Vagina (tissue), 2 donors: ENCODE data around the gene LURAP1L.

Experiments
- CTCF ChIP-seq, 3 experiments: fragments of 450-650 bp in 2 of 3; fragments of 200-600 bp in 1 of 3; sonication (generic) in 1 of 3; IDR thresholded peaks; one replicate each; pipeline ENCODE4 v1.5.1; 2017 to 2019; ENCODE audit warnings: antibody characterized with exemption in 3 of 3, mild to moderate bottlenecking in 2 of 3, moderate library complexity in 2 of 3
- POLR2A ChIP-seq, 2 donors: fragments of 450-650 bp; IDR thresholded peaks; one replicate each; pipeline ENCODE4 v1.6.1; 2017; ENCODE audit warnings: antibody characterized with exemption in 2 of 2, mild to moderate bottlenecking in 2 of 2, moderate library complexity in 2 of 2

- no peak for TF ChIP-seq CTCF (IDR thresholded peaks at IDR 0.05)
- no peak for TF ChIP-seq POLR2A (IDR thresholded peaks at IDR 0.05)
These were observed 10.7 kb upstream of the LURAP1L start for GRCh38 chr9:12764150-12764549.
